NCI-H510A (cell line): ENCODE results near the gene PRR18.

Source experiments
- DNase-seq: peaks from one replicate; lab custom pipeline; 2025; lab: John Stamatoyannopoulos, UW

PRR18 gene

DNA sequence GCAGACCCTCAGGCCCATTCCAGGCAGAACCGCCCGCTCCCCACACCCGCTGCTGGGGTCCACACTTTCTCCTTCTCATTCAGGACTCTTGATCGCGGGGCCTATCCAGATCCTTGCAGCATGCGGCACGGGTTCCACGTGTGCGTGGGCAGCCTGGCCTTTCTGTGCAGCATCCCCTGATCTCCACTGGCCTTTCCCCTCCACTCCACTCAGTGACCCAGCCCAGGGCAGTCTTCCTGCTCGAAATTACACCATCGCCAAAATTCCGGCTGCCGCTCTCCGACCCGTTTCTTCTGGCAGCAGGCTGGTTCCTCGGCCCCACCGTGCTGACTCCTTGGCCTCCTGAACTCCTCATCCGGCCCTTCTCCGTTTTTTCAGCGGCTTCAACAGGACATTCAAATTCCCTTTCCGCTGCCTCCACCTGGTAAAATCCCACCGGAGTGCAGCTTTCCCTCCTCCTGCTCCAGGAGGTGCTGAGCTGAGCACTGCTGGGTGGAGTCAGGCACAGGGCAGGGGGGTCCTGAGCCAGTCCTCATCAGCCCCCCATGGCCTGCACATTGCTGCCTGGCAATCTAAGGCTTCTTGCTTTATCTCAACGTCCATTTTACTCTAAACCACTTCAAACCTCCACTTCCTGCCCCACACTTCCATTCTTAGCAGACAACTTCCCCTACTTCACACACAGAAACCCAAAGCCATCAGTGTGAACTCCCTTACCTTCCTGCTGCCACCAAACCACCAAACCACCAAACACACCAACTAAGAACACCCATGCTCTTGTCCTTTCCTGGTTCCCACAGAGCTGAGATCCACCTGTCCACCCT is 25.2 kb upstream of the PRR18 start:
- DNase-seq = no peak

DNA sequence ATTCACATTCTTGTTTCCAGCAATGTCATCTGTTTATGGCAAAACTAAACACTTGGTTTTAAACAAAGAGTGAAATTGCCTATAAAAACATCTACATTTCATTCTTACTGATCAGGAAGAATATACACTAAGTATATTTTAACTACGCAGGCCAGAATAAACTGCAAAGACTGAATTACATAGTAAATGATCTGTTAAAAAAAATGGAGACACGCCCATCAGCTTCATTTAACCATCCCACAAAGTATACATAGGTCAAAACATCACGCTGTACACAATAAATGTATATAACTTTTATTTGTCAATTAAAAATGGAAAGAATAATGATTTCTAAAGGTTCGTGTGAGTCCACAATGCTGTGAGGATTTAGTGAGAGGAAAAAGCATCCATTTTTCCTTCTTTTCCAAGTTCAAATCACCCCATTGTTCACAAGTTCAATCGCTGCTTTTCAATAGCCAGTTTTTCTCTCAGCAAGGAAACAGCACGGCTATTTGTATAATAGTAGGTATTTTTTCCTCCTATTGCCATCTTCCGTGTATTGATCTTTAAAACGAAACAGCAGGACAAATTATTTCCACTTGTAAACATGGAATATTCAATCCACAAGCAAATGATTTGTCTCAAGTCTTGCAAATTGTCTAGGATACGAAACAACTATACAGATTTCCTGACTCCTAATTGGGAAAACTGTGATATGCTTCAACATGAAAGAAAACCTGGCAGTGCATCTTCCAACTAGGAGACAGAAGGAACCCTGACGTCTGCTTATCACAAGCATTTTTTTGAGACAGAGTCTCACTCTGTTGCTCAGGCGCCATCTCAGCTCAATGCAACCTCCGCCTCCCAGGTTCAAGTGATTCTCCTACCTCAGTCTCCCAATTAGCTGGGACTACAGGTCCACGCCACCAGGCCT is 23.6 kb upstream of the PRR18 start:
- no peak for DNase-seq

DNA sequence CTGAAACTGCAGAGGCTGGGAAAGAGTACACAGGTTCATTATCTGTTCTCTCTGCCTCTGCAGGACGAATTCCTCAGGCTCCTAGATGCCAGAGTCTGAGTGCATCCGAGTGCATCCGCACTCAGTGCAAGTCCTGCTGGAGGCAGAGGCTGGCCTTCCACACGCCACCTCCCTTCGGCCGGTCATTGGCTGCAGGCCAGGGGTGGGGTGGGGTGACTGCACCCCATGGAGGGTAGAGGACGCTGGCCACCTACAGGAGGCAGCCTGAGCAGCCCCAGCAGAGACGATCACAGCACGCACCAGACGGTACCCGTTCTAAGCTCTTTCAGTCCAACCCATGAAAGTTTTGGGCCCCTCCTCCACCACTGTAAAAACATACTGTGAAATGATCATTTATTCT is 22.4 kb upstream of the PRR18 start:
- DNase-seq = no peak

DNA sequence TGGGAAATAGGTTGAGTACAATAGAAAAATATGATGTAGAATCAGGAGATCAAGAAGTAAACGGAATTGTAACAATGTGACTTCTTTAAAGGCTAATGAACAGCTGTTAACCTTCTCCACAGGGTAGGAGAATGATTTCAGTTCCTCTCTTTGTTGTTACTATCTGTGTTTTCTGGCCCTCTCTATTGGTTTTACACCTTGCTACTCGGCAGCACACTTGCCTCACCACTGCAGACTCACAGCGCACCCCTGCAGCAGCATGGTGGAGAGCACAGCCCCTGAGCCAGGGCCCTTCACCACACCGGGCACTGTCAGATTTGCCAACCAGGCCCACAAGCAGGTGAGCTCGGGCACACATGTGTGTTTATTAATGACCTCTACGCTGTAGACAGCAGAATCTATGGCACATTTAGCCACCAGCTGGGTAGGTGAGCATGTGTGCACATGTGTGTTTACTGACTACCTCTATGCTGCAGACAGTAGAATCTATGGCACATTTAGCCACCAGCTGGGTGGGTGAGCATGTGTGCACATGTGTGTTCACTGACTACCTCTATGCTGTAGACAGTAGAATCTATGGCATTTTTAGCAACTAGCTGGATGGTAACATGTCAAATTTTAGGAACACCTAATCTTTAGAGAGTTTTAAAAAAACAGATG is 17.3 kb upstream of the PRR18 start:
- no peak for DNase-seq

DNA sequence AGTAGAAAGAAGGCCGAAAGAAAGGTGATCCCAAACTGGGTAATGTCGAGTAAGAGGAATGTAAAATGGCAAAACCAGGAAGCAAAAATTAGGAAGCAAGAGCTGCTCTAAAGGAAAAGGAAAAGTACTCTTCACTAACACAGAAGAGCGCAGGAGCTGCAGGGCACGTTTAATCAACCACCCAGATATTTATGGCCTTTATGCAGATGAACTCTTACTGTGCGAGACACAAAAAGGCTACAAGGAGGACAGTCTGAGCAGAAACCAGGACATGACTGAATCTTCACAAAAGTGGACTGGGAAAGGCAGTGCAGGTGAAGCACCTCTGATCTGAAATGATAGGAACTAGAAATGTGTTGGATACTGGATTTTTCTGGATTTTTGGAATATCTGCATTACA is 15.2 kb upstream of the PRR18 start:
- no peak for DNase-seq

DNA sequence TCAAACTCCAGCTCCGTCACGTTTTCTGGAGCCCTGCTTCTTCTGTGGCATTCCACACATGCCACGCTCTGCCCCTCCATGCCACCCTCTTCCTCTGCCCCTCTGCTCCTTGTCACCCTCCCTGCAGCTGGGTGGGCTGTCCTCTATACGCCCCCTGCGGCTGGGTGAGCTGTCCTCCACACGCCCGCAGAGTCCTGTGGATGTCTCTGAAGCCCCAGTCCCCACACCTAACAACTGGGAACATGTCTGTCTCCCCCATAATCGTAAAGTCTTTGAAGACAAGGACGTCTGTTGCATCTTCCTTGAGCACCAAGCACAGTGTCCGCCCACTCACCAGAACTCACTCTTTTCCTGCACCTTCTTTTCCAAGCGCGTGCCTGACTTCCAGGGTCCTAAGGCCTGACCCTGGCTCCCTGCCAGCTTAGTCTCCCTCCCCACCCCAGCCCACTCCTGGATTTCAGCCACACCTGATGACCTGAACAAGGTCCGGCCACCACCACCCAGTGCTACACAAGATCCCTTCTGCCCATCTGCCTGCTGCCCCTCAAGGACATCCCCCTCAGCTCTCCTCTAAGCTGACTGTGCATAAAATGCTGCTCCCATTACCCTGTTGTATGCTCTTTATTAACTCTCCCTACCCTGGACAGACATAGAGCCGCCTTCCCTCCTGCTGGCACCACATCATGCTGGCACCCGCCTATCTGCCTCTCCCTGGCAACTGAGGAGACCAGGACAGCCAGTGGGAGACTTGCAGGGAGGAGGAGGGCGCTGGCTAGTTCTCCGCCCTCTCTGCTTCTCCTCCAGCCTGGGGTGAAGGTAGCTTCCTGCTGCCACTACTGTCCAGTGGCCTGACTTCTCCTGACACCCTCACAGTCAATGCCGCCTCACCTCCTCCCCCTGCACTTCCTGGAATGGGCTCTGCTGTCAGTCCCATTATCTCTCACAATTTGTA is 10.7 kb upstream of the PRR18 start:
- DNase-seq = no peak

DNA sequence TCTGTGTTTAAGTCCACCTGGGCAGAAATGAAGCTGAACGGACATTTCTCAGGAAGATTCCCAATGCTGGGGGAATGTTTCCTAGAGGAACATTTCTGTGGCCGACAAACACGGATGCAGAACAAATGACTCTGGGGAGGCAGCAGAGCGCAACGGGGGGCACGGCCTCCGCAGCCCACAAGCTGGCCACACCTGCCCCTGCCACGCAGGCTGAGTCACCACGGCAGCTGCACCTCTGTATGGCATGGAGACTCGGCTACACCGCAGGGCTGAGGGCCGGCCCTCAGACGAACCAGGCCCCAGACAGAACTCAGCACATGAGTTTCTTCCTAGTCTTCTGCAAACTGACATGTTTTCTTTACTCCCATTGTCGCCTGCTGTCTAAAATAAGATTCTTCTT is 10.0 kb upstream of the PRR18 start:
- DNase-seq = no peak

DNA sequence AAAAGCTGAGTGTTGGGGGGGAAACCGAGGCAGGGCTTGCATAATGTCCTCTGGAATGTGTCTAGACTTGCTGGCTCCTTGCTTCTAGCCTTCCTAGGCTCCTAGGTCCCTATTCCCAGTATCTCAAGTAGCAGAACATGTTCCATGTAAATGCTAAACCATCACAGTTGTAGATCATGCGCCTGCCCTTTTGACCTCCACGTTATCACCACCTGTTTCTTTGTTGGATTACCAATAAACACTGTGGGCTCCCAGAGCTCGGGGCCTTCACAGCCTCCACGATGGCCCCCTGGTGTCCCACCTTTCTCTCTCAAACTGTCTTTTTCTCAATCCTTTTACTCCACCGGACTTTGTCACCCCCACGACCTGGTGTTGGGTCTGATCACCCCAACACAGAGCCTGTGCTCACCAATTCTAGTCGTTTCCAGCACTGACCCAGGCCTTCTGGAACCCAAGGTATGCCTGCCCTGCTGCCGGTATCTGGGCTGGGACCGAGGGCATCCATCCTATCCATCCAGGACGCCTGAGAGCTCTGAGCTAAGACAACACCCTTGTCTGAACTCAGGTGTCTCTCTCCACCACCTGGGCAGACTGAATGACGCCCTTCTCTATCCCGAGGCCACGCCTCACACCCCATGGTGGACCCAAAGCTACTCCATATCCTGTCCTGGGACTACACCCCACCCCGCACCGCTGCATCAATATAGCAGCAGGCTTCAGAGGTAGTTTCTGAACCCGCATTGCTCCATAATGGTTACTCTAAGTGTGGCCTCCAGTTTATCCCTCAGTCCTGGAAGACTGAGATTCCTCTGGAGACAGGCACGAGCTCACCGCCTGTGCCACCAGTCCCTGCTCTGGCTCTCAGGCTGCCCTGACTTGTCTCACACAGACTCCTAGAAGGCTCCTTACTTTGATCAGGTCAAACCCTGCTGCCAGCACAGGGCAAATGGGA is 9.3 kb upstream of the PRR18 start:
- no peak for DNase-seq

DNA sequence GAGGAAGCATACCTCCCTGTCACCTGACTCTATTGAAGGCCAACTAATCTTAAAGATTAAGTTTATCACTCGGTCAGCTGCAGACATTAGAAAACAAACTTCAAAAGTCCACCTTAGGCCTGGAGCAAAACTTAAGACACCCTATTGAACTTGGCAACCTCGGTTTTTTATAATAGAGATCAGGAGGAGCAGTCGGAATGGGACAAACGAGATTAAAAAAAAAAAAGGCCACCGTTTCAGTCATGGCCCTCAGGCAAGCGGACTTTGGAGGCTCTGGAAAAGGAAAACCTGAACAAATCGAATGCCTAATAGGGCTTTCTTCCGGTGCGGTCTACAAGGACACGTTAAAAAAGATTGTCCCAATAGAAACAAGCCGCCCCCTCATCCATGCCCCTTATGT is 7.2 kb upstream of the PRR18 start:
- DNase-seq = no peak

DNA sequence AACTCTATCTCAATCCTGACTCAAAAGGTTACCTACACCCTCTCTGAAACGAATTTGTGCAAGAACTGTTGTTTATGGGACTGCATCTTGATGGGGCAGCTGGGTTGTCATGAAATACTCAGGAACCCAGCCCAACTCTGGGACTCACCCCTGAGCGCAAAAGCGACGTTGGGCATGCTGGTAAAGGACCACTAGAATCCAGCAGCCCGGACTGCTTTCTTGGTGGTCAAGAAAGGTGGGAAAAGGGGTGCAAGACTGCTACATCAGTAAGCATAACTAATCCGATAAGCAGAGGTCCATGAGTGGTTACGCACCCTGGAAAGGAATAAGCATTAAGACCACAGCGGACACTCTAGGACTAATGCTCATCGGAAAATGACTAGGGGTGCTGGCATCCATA is 6.3 kb upstream of the PRR18 start:
- no peak for DNase-seq

DNA sequence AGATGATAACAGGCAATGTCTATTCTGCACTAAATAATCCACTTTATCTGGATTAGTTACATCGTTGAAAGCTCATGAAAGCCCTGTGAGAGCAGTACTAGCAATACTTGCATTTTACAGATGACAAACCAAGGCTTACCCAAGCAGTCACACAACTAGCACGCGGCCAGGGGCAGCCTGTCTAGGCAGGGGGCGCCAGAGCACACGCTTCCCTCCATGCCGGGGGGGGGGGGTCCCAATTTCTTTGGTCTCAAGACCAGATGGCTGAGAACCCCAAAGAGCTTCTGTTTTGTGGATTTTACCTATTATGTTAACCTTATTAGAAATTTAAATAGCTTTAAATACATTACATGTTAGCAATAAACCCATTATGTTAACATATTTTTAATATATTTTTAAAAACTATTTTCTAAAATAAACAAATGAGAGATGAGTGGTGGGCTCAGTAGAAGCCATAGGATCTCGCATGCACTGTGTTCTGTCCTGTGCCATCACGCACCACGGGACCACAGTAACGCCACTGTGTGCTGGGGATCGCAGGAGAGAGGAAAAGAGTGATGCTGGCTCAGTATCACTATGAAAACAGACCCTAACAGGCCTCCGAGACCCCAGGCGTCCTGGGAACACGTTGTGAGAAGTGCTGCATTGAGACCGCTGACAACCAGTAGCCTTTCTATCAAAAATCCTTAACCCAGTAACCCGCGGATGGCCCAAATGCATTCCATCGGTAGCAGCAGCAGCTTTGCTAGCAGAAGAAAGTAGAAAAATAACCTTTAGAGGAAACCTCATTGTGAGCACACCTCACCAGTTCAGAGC is 5.3 kb upstream of the PRR18 start:
- DNase-seq = no peak

DNA sequence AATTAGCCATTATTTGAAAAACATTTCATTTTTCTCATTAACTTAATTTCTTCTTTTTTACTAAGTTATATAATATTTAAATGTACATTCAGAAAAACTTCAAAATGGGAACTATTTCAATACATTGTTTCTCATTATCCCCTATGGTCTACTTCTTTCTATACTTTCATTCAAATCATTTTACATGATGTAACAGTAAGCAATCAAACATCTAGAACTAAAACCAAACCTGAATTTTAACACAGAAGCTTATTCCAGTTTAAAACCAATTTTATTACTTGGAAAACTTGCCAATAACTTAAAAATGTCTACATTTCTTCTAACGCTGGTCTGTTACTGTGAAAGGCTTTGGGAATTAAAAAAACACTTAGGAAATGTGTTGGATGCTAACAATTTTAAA is 4.6 kb upstream of the PRR18 start:
- no peak for DNase-seq

DNA sequence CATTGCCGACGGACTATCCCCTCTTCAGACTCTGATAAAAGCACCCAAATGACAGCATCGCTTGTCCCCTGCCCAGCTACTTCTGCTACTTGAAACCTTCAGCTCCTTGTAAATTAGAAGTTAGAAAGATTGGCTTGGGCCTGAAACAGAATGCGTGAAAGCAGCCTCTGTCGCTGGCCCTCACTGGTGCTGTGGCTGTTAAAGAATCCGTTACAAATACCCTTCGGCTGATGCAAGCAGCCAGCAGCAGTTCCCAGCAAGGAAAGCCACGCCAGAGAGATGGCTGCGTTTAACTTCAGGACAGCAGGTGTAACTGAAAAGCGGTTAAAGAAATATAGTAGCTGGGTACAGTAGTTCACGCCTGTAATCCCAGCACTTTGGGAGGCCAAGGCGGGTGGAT is 2.4 kb upstream of the PRR18 start:
- no peak for DNase-seq

DNA sequence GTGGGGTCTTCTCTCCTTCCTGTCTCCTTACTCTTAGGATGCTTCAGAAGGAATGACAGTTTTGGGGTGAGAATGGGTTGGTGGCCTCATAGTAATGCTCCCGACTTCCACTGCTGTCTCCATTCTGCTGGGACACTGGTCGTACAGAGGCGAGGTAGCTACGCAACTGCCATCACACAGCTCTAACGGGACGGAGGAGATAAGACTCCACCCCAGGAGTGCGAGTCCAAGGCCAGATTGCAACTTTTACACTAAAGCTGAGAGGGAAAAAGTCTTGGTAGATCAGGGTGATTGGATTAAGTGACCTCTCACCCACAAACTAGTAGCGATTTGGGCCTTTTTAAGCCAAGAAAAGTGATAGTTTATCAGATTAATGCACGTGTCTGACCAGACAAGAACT is 1.8 kb upstream of the PRR18 start:
- no peak for DNase-seq

DNA sequence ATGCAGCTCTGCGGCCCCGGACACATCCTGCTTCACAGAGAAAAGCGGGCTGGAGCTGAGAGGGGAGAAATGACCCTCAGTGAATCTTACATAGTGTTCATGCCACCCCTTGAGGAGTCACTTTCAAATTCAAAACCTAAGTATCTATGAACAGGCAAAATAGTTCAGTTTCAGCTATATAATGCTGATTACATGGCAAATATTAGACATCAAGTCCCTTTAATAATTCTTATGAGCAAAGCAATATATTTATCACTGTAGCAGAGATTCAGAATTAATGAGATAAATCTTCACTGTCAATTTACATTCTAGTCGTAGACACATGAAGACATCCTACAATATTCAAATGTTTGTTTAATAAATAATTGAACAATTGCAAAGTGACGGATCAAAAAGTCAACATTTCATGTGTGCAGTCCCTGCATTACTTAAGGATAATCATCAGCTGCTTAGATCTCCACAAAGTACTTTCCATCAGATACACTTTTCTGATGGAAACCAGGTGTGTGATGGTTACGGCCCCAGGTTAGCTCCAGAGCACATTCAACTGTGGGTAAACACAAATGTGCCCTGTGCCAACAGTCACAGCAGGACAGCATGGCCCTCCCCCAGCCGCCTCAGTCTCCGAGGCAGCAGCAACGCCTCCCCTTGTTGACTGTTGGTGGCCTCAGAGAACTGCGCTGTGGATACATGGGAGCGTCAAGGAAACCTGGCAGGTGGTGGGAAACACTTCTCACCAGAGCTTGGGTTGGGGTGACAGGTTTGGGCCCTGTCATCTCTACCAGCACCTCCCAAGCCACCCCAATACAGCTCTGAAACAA is 787 bp upstream of the PRR18 start:
- DNase-seq = peak; percentile 73

DNA sequence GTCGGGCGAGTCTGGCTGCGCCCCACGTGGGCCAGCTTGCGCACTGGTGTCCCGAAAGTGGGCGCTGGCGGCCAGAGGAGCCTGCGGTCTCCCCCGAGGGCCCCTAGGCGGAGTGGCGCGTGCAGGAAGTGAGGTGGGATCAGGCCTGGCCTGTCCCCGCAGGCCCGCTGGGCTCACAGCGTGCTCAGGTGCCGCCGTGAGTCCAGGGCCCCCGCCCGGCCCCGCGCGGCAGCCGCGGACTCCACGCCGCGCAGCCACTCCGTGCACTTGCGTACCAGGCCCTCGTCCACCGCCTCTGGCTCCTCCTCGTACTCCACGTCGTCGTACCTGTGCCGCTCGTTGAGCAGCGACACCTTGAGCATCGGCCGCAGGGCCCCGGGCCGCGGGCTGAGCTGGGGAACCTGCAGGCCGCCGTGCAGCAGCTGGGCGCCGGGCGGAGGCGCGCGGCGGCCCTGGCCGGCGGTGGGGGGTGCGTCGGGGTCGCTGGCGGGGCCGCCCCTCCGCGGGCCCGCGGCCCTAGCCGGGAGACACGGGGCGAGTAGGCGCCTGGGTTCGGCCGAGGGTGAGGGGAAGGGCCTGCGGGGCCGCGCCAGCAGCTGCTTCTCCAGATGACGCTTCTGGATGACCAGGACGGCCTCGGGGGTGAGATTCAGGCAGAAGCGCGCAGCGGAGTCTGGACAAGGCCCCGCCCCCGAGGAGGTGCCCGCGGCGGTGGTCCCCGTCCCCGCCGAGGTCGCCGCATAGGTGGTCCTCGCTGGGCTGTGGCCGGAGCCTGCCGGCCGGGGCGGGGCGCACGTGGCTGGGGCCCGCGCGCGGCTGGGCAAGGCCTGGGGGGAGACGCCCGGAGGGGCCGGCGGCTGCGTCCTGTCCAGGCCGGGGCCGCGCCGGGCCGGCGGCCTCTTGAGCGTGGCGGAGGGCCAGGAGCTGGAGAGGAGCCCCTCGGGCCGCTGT is 835 bp downstream of the PRR18 start:
- no peak for DNase-seq

DNA sequence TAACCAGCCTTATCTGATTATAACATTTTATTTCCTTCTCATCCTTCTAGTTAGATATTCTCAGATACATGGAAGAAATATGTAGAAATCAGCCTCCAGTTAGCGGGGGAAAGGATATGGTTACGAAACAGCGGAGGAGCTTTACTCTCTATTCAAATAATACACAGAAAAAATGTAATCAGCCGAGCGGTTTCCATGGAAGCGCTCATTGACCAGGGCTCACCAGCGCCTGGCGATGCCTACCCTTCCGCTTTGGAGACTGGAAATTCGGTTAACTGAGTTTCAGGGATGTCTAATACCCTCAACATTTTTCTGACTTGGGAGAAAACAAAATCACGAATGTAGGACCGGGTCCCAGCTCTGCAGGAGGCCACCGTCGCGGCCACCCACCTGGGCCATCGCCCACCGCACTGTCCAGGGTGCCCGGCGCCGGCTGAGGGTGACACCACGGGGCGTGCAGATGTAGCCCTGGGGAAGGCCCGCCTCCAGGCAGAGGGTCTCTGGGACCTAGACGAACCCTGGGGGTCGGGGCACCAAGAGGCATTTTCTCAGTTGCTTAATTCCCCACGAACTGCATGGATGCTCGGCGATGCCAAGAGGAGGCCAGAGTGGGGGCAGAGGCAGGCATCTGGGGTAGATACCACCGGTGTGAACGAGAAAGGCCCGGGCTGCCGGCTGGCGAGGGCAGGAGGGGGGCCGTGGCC is 1.7 kb downstream of the PRR18 start:
- no peak for DNase-seq
